WTC11 (cell line): ENCODE data around the gene ZC3H8.

Experiments used
- NR2C2 ChIP-seq: sonication (generic); formaldehyde crosslinking; IDR thresholded peaks from 2 replicates; pipeline ENCODE4 v1.8.0; 2022; ENCODE audit warnings: mild to moderate bottlenecking, missing genetic modification reagents
- TCF7 ChIP-seq: sonication (generic); formaldehyde crosslinking; IDR thresholded peaks from 2 replicates; pipeline ENCODE4 v1.8.0; 2022; ENCODE audit warnings: mild to moderate bottlenecking, low read depth, missing genetic modification reagents, moderate library complexity
- TF ChIP-seq, protein P1 (sequence below): fragments of 200-600 bp; IDR thresholded peaks from 2 replicates; pipeline ENCODE4 v1.8.0; 2022; ENCODE audit warnings: antibody characterized with exemption
- TF ChIP-seq, protein P2 (sequence below): sonication (generic); formaldehyde crosslinking; IDR thresholded peaks from 2 replicates; pipeline ENCODE4 v1.8.1; 2023; ENCODE audit warnings: mild to moderate bottlenecking, missing genetic modification reagents, moderate library complexity

DNA sequence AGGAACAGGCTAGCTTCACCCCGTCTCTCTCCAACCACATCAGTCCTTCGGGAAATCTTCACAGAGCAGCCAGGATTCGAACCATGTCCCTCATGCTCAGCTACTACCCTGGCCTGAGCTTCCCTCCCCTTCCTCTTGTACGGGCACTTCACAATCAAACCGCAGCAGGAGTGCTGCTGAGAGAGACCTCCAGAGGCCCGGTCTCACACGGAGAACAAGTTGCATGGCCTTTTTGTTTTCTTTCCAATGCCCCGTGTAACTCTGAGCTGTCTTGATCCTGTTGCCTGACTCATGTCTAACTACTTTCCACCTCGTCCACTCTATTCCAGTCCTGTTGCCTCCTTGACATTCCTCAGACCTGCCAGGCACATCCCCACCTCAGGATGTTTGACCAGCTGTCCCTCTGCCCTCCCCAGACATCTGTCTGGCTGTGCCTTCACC, 91.3 kb downstream of the ZC3H8 start:
- TF ChIP-seq, protein P1, sequence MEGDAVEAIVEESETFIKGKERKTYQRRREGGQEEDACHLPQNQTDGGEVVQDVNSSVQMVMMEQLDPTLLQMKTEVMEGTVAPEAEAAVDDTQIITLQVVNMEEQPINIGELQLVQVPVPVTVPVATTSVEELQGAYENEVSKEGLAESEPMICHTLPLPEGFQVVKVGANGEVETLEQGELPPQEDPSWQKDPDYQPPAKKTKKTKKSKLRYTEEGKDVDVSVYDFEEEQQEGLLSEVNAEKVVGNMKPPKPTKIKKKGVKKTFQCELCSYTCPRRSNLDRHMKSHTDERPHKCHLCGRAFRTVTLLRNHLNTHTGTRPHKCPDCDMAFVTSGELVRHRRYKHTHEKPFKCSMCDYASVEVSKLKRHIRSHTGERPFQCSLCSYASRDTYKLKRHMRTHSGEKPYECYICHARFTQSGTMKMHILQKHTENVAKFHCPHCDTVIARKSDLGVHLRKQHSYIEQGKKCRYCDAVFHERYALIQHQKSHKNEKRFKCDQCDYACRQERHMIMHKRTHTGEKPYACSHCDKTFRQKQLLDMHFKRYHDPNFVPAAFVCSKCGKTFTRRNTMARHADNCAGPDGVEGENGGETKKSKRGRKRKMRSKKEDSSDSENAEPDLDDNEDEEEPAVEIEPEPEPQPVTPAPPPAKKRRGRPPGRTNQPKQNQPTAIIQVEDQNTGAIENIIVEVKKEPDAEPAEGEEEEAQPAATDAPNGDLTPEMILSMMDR: no peak
- TF ChIP-seq NR2C2 (CRISPR knock-in tag) (no peak), TCF7 (CRISPR knock-in tag) (no peak)
- TF ChIP-seq, protein P2, sequence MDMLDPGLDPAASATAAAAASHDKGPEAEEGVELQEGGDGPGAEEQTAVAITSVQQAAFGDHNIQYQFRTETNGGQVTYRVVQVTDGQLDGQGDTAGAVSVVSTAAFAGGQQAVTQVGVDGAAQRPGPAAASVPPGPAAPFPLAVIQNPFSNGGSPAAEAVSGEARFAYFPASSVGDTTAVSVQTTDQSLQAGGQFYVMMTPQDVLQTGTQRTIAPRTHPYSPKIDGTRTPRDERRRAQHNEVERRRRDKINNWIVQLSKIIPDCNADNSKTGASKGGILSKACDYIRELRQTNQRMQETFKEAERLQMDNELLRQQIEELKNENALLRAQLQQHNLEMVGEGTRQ (CRISPR knock-in tag): no peak
